NCI-H1436 (cell line): ENCODE measurements around the gene ANKLE1.
"Not testable (repeated sequence)": the region's sequence is repeated elsewhere in the genome, so short reads cannot be mapped to it uniquely, and the experiment has no call there.

Experiments used
- DNase-seq: peaks from one replicate; lab custom pipeline; 2025; lab: John Stamatoyannopoulos, UW

Gene ANKLE1

GRCh38 chr19:17248011-17248776, 33.5 kb upstream of the ANKLE1 start:
- DNase-seq: no peak

- DNase-seq: no peak
Measured at GRCh38 chr19:17249887-17250548, 31.7 kb upstream of the ANKLE1 start.

GRCh38 chr19:17254636-17255035, 27.1 kb upstream of the ANKLE1 start:
- no peak for DNase-seq

- DNase-seq: no peak
Measured at GRCh38 chr19:17255150-17255621, 26.5 kb upstream of the ANKLE1 start.

- DNase-seq: no peak
Measured at GRCh38 chr19:17256130-17256529, 25.6 kb upstream of the ANKLE1 start.

GRCh38 chr19:17259118-17259780, 22.5 kb upstream of the ANKLE1 start:
- DNase-seq: no peak

- DNase-seq: no peak
Measured at GRCh38 chr19:17259934-17260333, 21.8 kb upstream of the ANKLE1 start.

- peak; percentile 87 for DNase-seq
Measured at GRCh38 chr19:17260842-17261325, 20.8 kb upstream of the ANKLE1 start.

- DNase-seq: no peak
Measured at GRCh38 chr19:17262557-17262956, 19.1 kb upstream of the ANKLE1 start.

- DNase-seq: no peak
Measured at GRCh38 chr19:17263712-17264640, 17.7 kb upstream of the ANKLE1 start.

- DNase-seq: no peak
Measured at GRCh38 chr19:17264641-17264979, 17.1 kb upstream of the ANKLE1 start, which contains the start of gene USHBP1. USHBP1 (minus strand) TSS chr19:17264745; CDS start chr19:17264299, 446 bp downstream.

- no peak for DNase-seq
Measured at GRCh38 chr19:17266026-17266425, 15.7 kb upstream of the ANKLE1 start.

GRCh38 chr19:17266589-17266974, 15.1 kb upstream of the ANKLE1 start:
- DNase-seq: no peak

GRCh38 chr19:17266975-17267788, 14.5 kb upstream of the ANKLE1 start, which contains the start of gene BABAM1:
BABAM1 (plus strand) TSS chr19:17267443; CDS start chr19:17268807, 1,364 bp downstream.
- DNase-seq: peak; percentile 99

GRCh38 chr19:17268754-17269153, 12.9 kb upstream of the ANKLE1 start:
- no peak for DNase-seq

GRCh38 chr19:17274892-17275291, 6.8 kb upstream of the ANKLE1 start:
- not testable (repeated sequence) for DNase-seq

GRCh38 chr19:17275441-17276175, 6.1 kb upstream of the ANKLE1 start:
- no peak for DNase-seq

- no peak for DNase-seq
Measured at GRCh38 chr19:17279436-17279835, 2.3 kb upstream of the ANKLE1 start.

- peak; percentile 85 for DNase-seq
Measured at GRCh38 chr19:17282488-17283125, 906 bp downstream of the ANKLE1 start.
